Skin epidermis (tissue), 12 donors: ENCODE results near the gene CRKL.
"Not testable (repeated sequence)": the region's sequence is repeated elsewhere in the genome, so short reads cannot be mapped to it uniquely, and the experiment has no call there.

Source experiments
- H3K27ac ChIP-seq, 21 experiments: fragments of 200-600 bp; sonication (generic) in 11 of 21; one replicate each; pipeline ENCODE4 v1.5.0; 2020; ENCODE audit warnings: mild to moderate bottlenecking in 3 of 21, inconsistent platforms in 2 of 21, moderate library complexity in 2 of 21
- H3K4me3 ChIP-seq, 7 experiments: fragments of 200-600 bp; sonication (generic) in 2 of 7; one replicate each; pipeline ENCODE4 v1.5.0; 2020; ENCODE audit warnings: inconsistent platforms in 2 of 7, mild to moderate bottlenecking in 2 of 7, moderate library complexity in 1 of 7

The CRKL gene

GRCh38 chr22:20916916-20917810 is at the start of gene CRKL:
Gene CRKL, plus strand, starts transcription at chr22:20917407. Its CDS starts 528 bp downstream, at chr22:20917935.
- peak within 1 kb of the TSS; percentile 52 to 100 (median 93) for H3K4me3 ChIP-seq
- H3K27ac ChIP-seq, result peak within 1 kb of the TSS; percentile 64 to 100 (median 97)

DNA sequence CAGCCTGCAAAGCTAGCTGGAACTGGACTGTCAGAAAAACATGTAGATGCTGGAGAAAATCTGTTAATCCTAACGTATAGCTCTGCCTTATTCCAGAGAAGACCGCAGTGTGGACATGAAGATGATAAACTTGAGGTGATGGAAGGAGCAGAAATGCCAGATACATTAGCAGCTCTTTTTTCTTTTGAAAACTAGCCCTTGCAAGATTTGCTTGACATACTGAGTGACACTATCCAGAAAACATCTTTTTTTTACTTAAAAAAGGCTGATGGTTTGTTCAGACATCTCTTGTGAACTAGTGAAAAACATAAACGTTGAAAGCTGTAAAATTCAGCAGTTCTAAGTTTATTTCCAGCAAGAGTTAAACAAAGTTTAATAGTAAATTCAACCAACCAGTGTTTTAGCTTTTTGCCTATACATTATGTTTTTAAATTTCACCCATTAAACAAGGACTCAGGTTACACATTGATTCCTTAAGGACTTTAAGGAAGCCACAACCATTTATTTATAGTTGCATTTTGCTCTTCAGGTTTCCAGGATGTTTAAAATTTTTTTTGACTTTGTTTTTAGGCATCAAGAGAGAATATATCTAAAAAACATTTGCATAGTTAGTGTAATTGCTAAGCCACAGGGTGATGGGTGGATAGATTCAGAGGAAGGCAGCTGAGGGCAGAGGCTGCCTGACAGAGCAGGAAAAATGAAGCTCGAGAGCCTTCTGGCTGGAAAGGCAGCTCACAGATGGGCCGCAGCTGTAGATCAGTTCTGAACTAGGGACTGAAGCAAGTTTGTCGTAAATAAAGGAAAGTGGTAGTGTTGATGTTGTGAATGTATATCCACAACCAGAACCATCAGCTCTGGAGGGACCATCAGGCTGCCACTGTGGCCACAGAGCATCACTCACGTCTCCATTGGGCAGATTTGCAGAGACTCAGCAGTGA is 48.9 kb upstream of the CRKL start:
- H3K27ac ChIP-seq, result peak overlapping the region in 11 of 21 experiments; percentile 24 to 74 (median 62)
- no peak overlapping the region for H3K4me3 ChIP-seq

- no peak overlapping the region for H3K4me3 ChIP-seq
- H3K27ac ChIP-seq, result no peak overlapping the region
These were observed 48.0 kb upstream of the CRKL start for GRCh38 chr22:20869234-20869633.

DNA sequence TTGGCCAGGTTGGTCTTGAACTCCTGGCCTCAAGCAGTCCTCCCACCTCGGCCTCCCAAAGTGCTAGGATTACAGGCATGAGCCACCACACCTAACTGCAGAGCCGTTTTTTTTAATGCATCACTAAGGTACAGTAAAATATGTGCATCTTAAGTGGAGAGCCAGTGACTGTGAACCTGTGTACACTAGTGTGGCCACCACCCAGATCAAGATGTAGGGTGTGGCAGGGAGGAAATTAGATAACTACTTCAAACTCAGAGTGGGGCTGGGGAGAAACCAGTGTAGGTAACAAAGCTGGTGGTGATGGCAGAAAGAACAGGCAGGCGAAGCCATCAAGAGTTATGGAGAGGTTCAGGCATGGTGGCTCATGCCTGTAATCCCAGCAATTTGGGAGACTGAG is 44.0 kb upstream of the CRKL start:
- Histone ChIP-seq H3K27ac (no peak overlapping the region), H3K4me3 (no peak overlapping the region)

GRCh38 chr22:20875296-20875695 is 41.9 kb upstream of the CRKL start:
- no peak overlapping the region for H3K27ac ChIP-seq
- H3K4me3 ChIP-seq, result no peak overlapping the region

DNA sequence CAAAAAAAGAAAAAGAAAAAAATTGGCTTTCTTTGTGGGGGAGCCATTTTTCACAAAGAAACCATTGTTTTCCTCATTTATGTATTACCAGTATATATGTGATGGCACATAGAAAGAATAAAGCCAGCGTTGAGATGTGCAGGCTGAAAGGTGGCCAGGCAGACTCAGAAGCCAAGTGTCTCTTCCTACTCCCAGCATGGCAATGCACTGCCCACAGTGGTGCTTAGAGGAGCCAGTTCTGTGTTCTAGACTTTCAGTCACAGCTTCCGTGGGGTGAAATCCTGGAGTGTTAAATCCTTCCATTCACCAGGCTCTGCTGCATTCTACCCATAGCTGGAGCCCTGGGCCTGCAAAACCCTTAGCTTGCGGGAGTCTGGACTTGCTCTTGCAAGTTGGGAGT is 39.5 kb upstream of the CRKL start:
- no peak overlapping the region for H3K27ac ChIP-seq

DNA sequence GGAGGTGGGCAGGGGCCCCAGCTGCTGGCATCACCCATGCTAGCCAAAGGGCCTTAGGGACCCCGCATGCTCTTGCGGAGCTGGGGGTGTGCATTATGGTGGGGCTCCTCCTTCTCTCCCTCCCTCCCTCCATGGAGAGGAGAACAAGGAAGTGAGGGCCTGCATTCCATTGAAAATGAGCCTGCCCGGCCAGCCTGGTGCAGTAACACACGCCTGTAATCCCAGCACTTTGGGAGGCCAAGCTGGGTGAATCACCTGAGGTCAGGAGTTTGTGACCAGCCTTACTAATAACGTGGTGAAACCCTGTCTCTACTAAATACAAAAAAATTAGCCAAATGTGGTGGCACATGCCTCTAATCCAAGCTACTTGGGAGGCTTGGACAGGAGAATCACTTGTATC is 36.0 kb upstream of the CRKL start:
- H3K27ac ChIP-seq, result no peak overlapping the region
- H3K4me3 ChIP-seq, result no peak overlapping the region

More for the DNA sequence above, 39.5 kb upstream of the CRKL start:
- H3K4me3 ChIP-seq, result no peak overlapping the region

- H3K27ac ChIP-seq, result no peak overlapping the region
- H3K4me3 ChIP-seq, result no peak overlapping the region
These were observed 35.1 kb upstream of the CRKL start for GRCh38 chr22:20881869-20882815.

GRCh38 chr22:20882855-20883254 is 34.4 kb upstream of the CRKL start:
- no peak overlapping the region for H3K27ac ChIP-seq
- H3K4me3 ChIP-seq, result no peak overlapping the region

DNA sequence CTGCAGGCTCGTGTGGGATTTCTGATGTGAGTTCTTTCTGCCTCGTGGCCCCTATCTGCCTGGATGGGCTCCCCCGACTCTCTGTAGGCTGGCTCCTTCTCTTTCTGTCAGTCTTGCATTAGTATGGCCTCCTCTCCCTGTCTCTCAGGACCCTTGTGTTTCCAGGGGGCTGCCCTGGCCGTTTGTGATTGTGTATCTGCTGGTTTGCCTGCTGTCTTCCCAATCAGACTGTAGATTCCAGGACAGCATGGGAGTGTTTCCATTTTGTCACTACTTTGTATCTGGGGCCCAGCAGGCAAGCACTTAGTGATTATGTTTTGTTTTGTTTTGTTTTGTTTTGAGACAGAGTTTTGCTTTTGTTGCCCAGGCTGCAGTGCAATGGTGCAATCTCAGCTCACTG is 32.8 kb upstream of the CRKL start:
- no peak overlapping the region for H3K4me3 ChIP-seq
- no peak overlapping the region for H3K27ac ChIP-seq

DNA sequence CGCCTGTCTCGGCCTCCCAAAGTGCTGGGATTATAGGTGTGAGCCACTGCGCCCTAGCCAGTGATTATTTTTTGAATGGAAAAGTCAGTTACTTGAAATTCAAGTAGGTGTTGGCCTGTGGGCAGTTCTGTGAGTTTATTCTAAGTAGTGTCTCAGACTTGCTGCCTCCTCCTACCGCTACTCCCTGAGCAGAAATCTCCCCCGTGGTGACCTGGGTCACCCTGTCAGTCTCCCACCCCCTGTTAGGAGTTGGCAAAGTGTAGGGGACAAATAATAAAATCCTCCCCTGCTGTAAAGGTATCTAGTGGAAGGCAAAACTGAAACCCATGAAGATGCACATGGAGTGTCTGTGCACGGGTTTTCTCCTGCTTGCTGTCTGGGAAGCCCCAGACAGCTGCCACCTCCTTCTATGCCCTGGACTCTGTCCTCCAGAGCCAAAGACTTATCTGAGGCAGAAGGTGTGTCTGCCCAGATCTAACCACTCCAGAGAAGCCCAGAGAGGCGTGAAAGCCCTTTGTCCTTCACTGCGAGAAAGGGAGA is 32.1 kb upstream of the CRKL start:
- no peak overlapping the region for H3K4me3 ChIP-seq
- peak overlapping the region in 5 of 21 experiments; percentile 6 to 59 (median 56) for H3K27ac ChIP-seq

- Histone ChIP-seq H3K4me3 (no peak overlapping the region), H3K27ac (peak overlapping the region in 6 of 21 experiments; percentile 6 to 60 (median 56))
These were observed 31.5 kb upstream of the CRKL start for GRCh38 chr22:20885557-20886323.

- no peak overlapping the region for H3K4me3 ChIP-seq
- no peak overlapping the region for H3K27ac ChIP-seq
These were observed 29.8 kb upstream of the CRKL start for GRCh38 chr22:20887375-20887774.

- no peak overlapping the region for H3K27ac ChIP-seq
- no peak overlapping the region for H3K4me3 ChIP-seq
These were observed 28.0 kb upstream of the CRKL start for GRCh38 chr22:20889025-20889704.

DNA sequence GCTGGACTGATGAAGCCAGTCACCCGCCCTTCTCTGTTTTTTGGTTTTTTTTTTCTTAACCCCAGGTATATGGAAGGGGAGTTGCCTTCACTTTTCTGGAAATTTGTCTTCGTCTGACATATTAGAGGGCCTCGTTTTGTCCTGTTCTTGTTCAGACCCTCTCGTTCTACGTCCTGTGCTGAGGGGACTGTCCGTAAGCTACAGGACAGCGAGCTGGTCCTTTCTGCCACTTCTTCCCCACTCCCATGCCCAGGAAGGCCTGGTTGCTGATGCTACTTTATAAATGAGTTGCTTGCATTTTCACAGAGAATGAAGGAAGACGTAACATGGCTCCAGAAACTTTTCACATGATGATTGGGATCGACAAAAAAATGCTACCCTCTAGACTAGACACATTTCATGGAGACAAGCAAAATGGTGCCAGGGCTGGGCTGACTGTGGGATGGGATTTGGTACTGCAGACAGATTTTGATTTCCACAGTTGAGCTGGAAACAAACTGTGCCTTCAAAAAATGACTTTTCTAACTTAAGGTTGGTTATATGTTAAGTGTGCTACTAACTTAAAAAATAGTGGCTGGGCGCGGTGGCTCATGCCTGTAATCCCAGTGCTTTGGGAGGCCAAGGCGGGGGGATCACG is 27.2 kb upstream of the CRKL start:
- no peak overlapping the region for H3K4me3 ChIP-seq
- H3K27ac ChIP-seq, result no peak overlapping the region

GRCh38 chr22:20890975-20891374 is 26.2 kb upstream of the CRKL start:
- Histone ChIP-seq H3K27ac (no peak overlapping the region), H3K4me3 (no peak overlapping the region)

- not testable (repeated sequence) for H3K4me3 ChIP-seq, H3K27ac ChIP-seq
These were observed 19.5 kb upstream of the CRKL start for GRCh38 chr22:20897737-20898136.
